Activated CD8-positive, alpha-beta T cell treated with anti-CD3 and anti-CD28 coated beads for 36 hours (primary cell): ENCODE data around the gene NSG2. TPM values are rescaled to one million over a fixed set of nuclear protein-coding genes. Genes with fewer than 3 reads are reported as not detected.
A peak's percentile ranks its signal among the peaks of the same experiment; 100 is the strongest.
"Not testable (repeated sequence)": the region's sequence is repeated elsewhere in the genome, so short reads cannot be mapped to it uniquely, and the experiment has no call there.

ENCODE experiments used
- ATAC-seq: fragments of 200-7000 bp; cut with Tn5 transposase; one replicate; pipeline ENCODE4 v1.10.0; 2021; ENCODE audit warnings: mild to moderate bottlenecking, moderate library complexity
- CTCF ChIA-PET: fragments of 350-600 bp; sonication (Branson Sonifier 250); formaldehyde crosslinking; loops from one replicate; lab custom pipeline; 2021; ENCODE audit warnings: antibody characterized with exemption; lab: Charles Lee
- POLR2A ChIA-PET: fragments of 350-600 bp; sonication (Branson Sonifier 250); formaldehyde crosslinking; loops from one replicate; lab custom pipeline; 2021; ENCODE audit warnings: antibody characterized with exemption; lab: Charles Lee
- DNase-seq: peaks from one replicate; pipeline ENCODE4 v3.0.0-alpha.2; 2020
- H3K27ac Mint-ChIP-seq: one replicate; pipeline ENCODE4 v1.8.0; 2021; ENCODE audit warnings: mild to moderate bottlenecking, mixed read lengths
- H3K27me3 Mint-ChIP-seq: one replicate; pipeline ENCODE4 v1.8.0; 2021; ENCODE audit warnings: mixed read lengths
- H3K36me3 Mint-ChIP-seq: one replicate; pipeline ENCODE4 v1.8.0; 2021; ENCODE audit warnings: low read depth, mixed read lengths
- H3K4me1 Mint-ChIP-seq: one replicate; pipeline ENCODE4 v1.8.0; 2021; ENCODE audit warnings: low read depth, mixed read lengths
- H3K4me3 Mint-ChIP-seq: one replicate; pipeline ENCODE4 v1.8.0; 2021; ENCODE audit warnings: mild to moderate bottlenecking, moderate library complexity, mixed read lengths
- H3K9me3 Mint-ChIP-seq: one replicate; pipeline ENCODE4 v1.8.0; 2021; ENCODE audit warnings: mixed read lengths
- CTCF ChIP-seq: fragments of 200-600 bp; IDR thresholded peaks from one replicate; pipeline ENCODE4 v1.8.0; 2022; ENCODE audit warnings: antibody characterized with exemption, mild to moderate bottlenecking
- intact Hi-C: fragments of 100-400 bp; cut with micrococcal nuclease; formaldehyde crosslinking; loops from one replicate; pipeline ENCODE4 v1.10.0; 2022
- total RNA-seq, 2 experiments: library from RNA; stranded (reverse); gene quantifications; one replicate each; pipeline ENCODE4 v1.2.3, GENCODE V29; 2021

Gene NSG2
- total RNA-seq, 2 experiments from 2014 or later, result not detected

GRCh38 chr5:174008922-174009321 lies 36.6 kb upstream of the NSG2 start:
- no peak for TF ChIP-seq CTCF
- DNase-seq, result no peak
- Mint-ChIP-seq H3K27me3 (peaks cover 14% of the 10 kb centered on the region), H3K4me1 (no peaks in the 10 kb centered on the region), H3K4me3 (no peak overlapping the region), H3K36me3 (no peaks in the 10 kb centered on the region), H3K9me3 (no peaks in the 10 kb centered on the region), H3K27ac (no peak overlapping the region)
- CTCF ChIA-PET, result no interaction called here
- no peak for ATAC-seq
- intact Hi-C loops, result no loop called here
- POLR2A ChIA-PET, result no interaction called here

GRCh38 chr5:174010365-174010764 lies 35.1 kb upstream of the NSG2 start:
- Mint-ChIP-seq H3K4me1 (no peaks in the 10 kb centered on the region), H3K36me3 (no peaks in the 10 kb centered on the region), H3K4me3 (no peak overlapping the region), H3K27ac (no peak overlapping the region), H3K9me3 (no peaks in the 10 kb centered on the region), H3K27me3 (peaks cover 14% of the 10 kb centered on the region)
- ATAC-seq (no peak), DNase-seq (no peak)
- intact Hi-C loops, result no loop called here
- CTCF ChIA-PET, result no interaction called here
- TF ChIP-seq CTCF, result no peak
- POLR2A ChIA-PET, result no interaction called here

GRCh38 chr5:174011441-174011840 lies 34.1 kb upstream of the NSG2 start:
- H3K27me3 Mint-ChIP-seq, result peaks cover 8% of the 10 kb centered on the region
- no peak overlapping the region for H3K27ac Mint-ChIP-seq
- H3K4me1 Mint-ChIP-seq, result no peaks in the 10 kb centered on the region
- no peaks in the 10 kb centered on the region for H3K36me3 Mint-ChIP-seq
- H3K4me3 Mint-ChIP-seq, result no peak overlapping the region
- intact Hi-C loops, result no loop called here
- ATAC-seq (no peak), DNase-seq (no peak)
- no peak for TF ChIP-seq CTCF
- ChIA-PET CTCF (no interaction called here), POLR2A (no interaction called here)
- no peaks in the 10 kb centered on the region for H3K9me3 Mint-ChIP-seq

- H3K36me3 Mint-ChIP-seq, H3K27ac Mint-ChIP-seq, CTCF ChIA-PET, ATAC-seq, POLR2A ChIA-PET, H3K4me1 Mint-ChIP-seq, H3K9me3 Mint-ChIP-seq, H3K4me3 Mint-ChIP-seq: not testable (repeated sequence)
- peak; percentile 37 for DNase-seq
- peak; percentile 30 for TF ChIP-seq CTCF
- H3K27me3 Mint-ChIP-seq, result peaks cover 23% of the 10 kb centered on the region
- intact Hi-C loops, result loop anchor here (5.0 kb wide), 1 partner anchor 292 kb away; no protein-coding TSS in a partner anchor
These were observed 25.2 kb upstream of the NSG2 start for GRCh38 chr5:174020069-174020927.

- CTCF ChIA-PET, result no interaction called here
- Mint-ChIP-seq H3K27ac (no peak overlapping the region), H3K27me3 (peaks cover 24% of the 10 kb centered on the region), H3K4me3 (no peak overlapping the region), H3K9me3 (peaks cover 1% of the 10 kb centered on the region), H3K4me1 (no peaks in the 10 kb centered on the region), H3K36me3 (no peaks in the 10 kb centered on the region)
- POLR2A ChIA-PET, result no interaction called here
- intact Hi-C loops, result loop anchor here (5.0 kb wide), 1 partner anchor 291 kb away; no protein-coding TSS in a partner anchor
- no peak for TF ChIP-seq CTCF
- DNase-seq (no peak), ATAC-seq (no peak)
These were observed 24.6 kb upstream of the NSG2 start for GRCh38 chr5:174020928-174021304.
